Measurements from ENCODE around the gene MAPK11. TPM values are rescaled to one million over a fixed set of nuclear protein-coding genes. Genes with fewer than 3 reads are reported as not detected.

Gene MAPK11
- total and polyA plus RNA-seq, 4 donors, result 8.3 to 15.3 (median 11.9) TPM

DNA sequence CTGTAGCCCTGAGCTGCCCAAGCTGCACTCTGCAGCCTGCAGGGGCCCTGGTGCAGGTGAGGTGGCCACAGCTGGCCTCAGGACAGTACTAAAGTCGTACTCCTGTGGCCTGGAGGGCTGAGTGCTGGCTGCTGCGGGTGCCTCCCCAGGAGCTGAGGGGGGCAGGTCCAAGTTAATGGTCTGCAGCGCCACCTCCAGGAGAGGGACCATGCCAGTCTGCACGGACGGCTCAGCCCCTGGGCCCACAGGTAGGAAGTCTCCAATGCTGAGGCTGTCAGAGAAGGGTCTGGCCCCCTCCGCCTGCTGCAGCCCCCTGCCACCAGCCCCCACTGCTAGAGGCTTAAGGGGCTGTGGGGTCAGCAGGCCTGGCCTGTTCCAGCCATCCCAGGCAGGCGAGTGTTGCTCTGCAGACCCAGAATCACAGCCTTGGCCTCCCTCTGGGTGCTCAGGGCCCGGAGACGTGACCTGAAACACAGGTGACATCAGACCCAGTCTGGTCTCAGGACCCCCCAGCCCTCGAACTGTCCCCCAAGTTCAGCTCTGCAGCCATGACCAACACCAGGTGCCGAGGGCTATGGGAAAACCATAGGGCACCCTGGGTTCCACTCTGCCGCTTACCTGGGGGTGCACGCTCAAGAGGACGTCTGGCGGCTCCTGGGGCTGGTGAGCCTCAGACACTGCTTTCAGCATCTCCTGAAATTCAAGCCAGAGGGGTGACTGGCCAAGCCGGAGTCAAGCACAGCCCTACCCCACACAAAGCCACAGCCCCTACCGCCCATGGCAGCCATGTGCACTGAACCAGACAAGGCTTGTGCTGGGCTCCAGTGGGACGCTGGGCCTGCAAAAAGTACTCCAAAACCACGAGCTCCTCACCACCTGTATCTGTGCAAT lies 48.5 kb downstream of the MAPK11 start:
- Histone ChIP-seq H3K4me3 (no peak overlapping the region), H3K36me3 (ENCODE audit: control insufficient read depth in 4 of 4, insufficient read depth in 4 of 4, low read length in 4 of 4) (peaks cover 15 to 88% (median 35%) of the 10 kb centered on the region in 4 donors), H3K4me1 (ENCODE audit: control insufficient read depth in 5 of 5, insufficient read depth in 5 of 5, low read length in 5 of 5) (peaks cover 0 to 3% (median 0%) of the 10 kb centered on the region in 5 donors), H3K9me3 (ENCODE audit: control insufficient read depth in 4 of 4, insufficient read depth in 3 of 4, low read length in 3 of 4) (no peaks in the 10 kb centered on the region), H3K27ac (ENCODE audit: low read depth in 1 of 2, low read length in 1 of 2) (no peak overlapping the region), H3K27me3 (ENCODE audit: control insufficient read depth in 3 of 3, insufficient read depth in 3 of 3, low read length in 2 of 3) (no peaks in the 10 kb centered on the region), H3K9ac (ENCODE audit: insufficient read depth in 1 of 2, low read length in 2 of 2) (no peak overlapping the region)
- 94 to 95% methylated on average over 17 to 19 of the region's 19 CpGs for WGBS, 2 donors
- DNase-seq (no peak), ATAC-seq (ENCODE audit: insufficient read depth, low FRiP score) (no peak)
- TF ChIP-seq, protein P1, sequence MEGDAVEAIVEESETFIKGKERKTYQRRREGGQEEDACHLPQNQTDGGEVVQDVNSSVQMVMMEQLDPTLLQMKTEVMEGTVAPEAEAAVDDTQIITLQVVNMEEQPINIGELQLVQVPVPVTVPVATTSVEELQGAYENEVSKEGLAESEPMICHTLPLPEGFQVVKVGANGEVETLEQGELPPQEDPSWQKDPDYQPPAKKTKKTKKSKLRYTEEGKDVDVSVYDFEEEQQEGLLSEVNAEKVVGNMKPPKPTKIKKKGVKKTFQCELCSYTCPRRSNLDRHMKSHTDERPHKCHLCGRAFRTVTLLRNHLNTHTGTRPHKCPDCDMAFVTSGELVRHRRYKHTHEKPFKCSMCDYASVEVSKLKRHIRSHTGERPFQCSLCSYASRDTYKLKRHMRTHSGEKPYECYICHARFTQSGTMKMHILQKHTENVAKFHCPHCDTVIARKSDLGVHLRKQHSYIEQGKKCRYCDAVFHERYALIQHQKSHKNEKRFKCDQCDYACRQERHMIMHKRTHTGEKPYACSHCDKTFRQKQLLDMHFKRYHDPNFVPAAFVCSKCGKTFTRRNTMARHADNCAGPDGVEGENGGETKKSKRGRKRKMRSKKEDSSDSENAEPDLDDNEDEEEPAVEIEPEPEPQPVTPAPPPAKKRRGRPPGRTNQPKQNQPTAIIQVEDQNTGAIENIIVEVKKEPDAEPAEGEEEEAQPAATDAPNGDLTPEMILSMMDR (IDR thresholded peaks at IDR 0.05; ENCODE audit: control extremely low read depth, extremely low read depth), result no peak

DNA sequence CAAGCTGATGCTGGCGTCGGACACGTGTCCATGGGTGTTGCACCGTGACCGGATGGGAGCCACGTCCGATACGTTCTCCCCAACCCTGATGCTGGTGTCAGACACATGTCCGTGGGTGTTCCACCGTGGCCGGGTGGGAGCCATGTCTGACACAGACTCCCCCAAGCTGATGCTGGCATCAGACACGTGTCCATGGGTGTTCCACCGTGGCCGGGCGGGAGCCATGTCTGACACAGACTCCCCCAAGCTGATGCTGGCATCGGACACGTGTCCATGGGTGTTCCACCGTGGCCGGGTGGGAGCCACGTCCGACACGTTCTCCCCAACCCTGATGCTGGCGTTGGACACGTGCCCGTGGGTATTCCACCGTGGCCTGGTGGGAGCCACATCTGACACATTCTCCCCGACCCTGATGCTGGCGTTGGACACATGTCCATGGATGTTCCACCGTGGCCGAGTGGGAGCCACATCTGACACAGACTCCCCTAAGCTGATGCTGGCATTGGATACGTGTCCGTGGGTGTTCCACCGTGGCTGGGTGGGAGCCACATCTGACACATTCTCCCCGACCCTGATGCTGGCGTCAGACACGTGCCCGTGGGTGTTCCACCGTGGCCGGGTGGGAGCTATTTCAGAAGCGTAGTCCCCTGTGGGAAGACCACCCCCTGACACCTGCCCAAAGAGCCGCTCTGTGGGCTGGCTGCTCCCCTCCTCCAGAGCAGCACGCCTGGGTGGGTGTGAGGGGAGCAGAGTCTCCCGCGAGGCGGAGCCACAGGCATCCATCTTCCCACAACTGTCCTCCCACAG lies 49.4 kb downstream of the MAPK11 start:
- Histone ChIP-seq H3K9ac (ENCODE audit: insufficient read depth in 1 of 2, low read length in 2 of 2) (no peak overlapping the region), H3K9me3 (ENCODE audit: control insufficient read depth in 4 of 4, insufficient read depth in 3 of 4, low read length in 3 of 4) (no peaks in the 10 kb centered on the region), H3K27me3 (ENCODE audit: control insufficient read depth in 3 of 3, insufficient read depth in 3 of 3, low read length in 2 of 3) (no peaks in the 10 kb centered on the region), H3K36me3 (ENCODE audit: control insufficient read depth in 4 of 4, insufficient read depth in 4 of 4, low read length in 4 of 4) (peaks cover 15 to 88% (median 36%) of the 10 kb centered on the region in 4 donors), H3K4me1 (ENCODE audit: control insufficient read depth in 5 of 5, insufficient read depth in 5 of 5, low read length in 5 of 5) (peaks cover 0 to 3% (median 0%) of the 10 kb centered on the region in 5 donors), H3K27ac (ENCODE audit: low read depth in 1 of 2, low read length in 1 of 2) (no peak overlapping the region), H3K4me3 (no peak overlapping the region)
- no peak for DNase-seq
- 96 to 97% methylated on average over 45 of the region's 45 CpGs for WGBS, 2 donors
- ATAC-seq (ENCODE audit: insufficient read depth, low FRiP score), result no peak
- TF ChIP-seq, protein P1 (IDR thresholded peaks at IDR 0.05; ENCODE audit: control extremely low read depth, extremely low read depth), result no peak

DNA sequence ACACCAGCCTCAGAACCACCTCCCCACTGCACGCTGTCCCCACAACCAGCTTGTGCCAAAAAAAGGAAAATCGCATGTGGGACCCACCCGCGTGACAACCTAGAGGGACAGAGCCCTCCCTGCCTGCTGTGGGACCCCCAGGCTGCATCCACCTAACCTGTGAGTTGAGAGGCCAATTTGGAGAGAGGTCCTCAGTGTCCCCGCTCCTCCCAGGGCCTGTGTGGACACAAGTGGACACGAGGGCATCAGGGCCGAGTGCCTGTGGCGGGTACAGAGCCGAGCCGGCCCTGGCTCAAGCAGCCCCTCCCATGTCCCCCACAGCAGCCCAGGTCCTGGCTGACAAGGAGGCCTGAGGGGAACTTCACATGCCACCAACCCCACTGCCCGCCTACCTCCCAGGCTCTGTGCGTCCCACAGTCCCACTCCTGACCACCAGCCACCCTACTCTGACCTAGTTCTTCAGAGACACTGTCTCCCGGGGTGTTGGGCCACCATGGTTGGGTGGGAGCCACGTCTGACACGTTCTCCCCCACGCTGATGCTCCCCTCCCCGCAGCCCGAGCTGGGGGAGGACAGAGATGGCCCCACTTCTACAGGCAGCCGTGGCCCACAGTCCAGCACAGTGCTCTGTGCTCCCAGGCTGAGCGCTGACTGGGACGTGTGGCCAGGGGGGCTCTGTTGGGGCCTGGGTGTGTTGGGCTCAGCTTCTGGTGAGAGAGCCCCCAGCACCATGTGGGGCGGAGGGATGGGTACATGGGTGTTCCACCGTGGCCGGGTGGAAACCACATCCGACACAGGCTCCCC lies 50.2 kb downstream of the MAPK11 start:
- Histone ChIP-seq H3K9me3 (ENCODE audit: control insufficient read depth in 4 of 4, insufficient read depth in 3 of 4, low read length in 3 of 4) (no peaks in the 10 kb centered on the region), H3K4me3 (no peak overlapping the region), H3K4me1 (ENCODE audit: control insufficient read depth in 5 of 5, insufficient read depth in 5 of 5, low read length in 5 of 5) (peaks cover 0 to 3% (median 0%) of the 10 kb centered on the region in 5 donors), H3K36me3 (ENCODE audit: control insufficient read depth in 4 of 4, insufficient read depth in 4 of 4, low read length in 4 of 4) (peaks cover 18 to 88% (median 35%) of the 10 kb centered on the region in 4 donors), H3K9ac (ENCODE audit: insufficient read depth in 1 of 2, low read length in 2 of 2) (no peak overlapping the region), H3K27me3 (ENCODE audit: control insufficient read depth in 3 of 3, insufficient read depth in 3 of 3, low read length in 2 of 3) (no peaks in the 10 kb centered on the region), H3K27ac (ENCODE audit: low read depth in 1 of 2, low read length in 1 of 2) (no peak overlapping the region)
- ATAC-seq (ENCODE audit: insufficient read depth, low FRiP score) (no peak), DNase-seq (no peak)
- TF ChIP-seq, protein P1 (IDR thresholded peaks at IDR 0.05; ENCODE audit: control extremely low read depth, extremely low read depth), result no peak
- 91% methylated on average over 25 of the region's 25 CpGs for WGBS, 2 donors
